HepG2 (cell line): Measurements from ENCODE around the gene UBB. TPM values are rescaled to one million over a fixed set of nuclear protein-coding genes. Genes with fewer than 3 reads are reported as not detected.
A peak's percentile ranks its signal among the peaks of the same experiment; 100 is the strongest.

ENCODE experiments used
- ARID4A ChIP-seq: sonication (generic); formaldehyde crosslinking; IDR thresholded peaks from 2 replicates; pipeline ENCODE4 v1.5.0; 2020; ENCODE audit warnings: mild to moderate bottlenecking, missing genetic modification reagents, borderline replicate concordance
- ASH2L ChIP-seq: fragments of 300-600, 200-600 bp; sonication (generic); IDR thresholded peaks from 2 replicates; pipeline ENCODE4 v1.7.0; 2017; ENCODE audit warnings: low read depth, mild to moderate bottlenecking, moderate library complexity, mixed read lengths, low read length; ENCODE audit not compliant: insufficient read length
- ATF6 ChIP-seq: sonication (generic); formaldehyde crosslinking; conservative IDR thresholded peaks from 2 replicates; pipeline ENCODE4 v1.4.0; 2020; ENCODE audit warnings: missing genetic modification reagents
- CREM ChIP-seq, 2 experiments: sonication (generic) in 1 of 2; formaldehyde crosslinking in 1 of 2; IDR thresholded peaks; 2 replicates each; pipeline versions ENCODE4 v1.4.0 to v1.6.1; 2016 to 2020; ENCODE audit warnings: antibody characterized with exemption in 1 of 2, mild to moderate bottlenecking in 1 of 2, missing genetic modification reagents in 1 of 2
- GATAD2A ChIP-seq: IDR thresholded peaks from 2 replicates; pipeline ENCODE4 v1.6.1; 2016
- HOXA5 ChIP-seq: sonication (generic); formaldehyde crosslinking; IDR thresholded peaks from 2 replicates; pipeline ENCODE4 v1.4.0; 2020; ENCODE audit warnings: missing genetic modification reagents
- KMT2A ChIP-seq: sonication (generic); formaldehyde crosslinking; IDR thresholded peaks from 2 replicates; pipeline ENCODE4 v1.4.0; 2020; ENCODE audit warnings: missing genetic modification reagents
- MLLT10 ChIP-seq: sonication (generic); formaldehyde crosslinking; IDR thresholded peaks from 2 replicates; pipeline ENCODE4 v1.4.0; 2020; ENCODE audit warnings: missing genetic modification reagents
- MYC ChIP-seq: sonication (generic); formaldehyde crosslinking; IDR thresholded peaks from 2 replicates; pipeline ENCODE4 v1.9.0; 2021; ENCODE audit warnings: missing genetic modification reagents, borderline replicate concordance
- PAF1 ChIP-seq: IDR thresholded peaks from 2 replicates; pipeline ENCODE4 v1.6.1; 2016; ENCODE audit warnings: missing genetic modification reagents, missing compliant biosample characterization
- POLR2G ChIP-seq: fragments of 200-400 bp; formaldehyde crosslinking; IDR thresholded peaks from 2 replicates; pipeline ENCODE4 v1.6.1; 2018; ENCODE audit warnings: mild to moderate bottlenecking, low read depth, low read length, moderate library complexity
- REL ChIP-seq: sonication (generic); formaldehyde crosslinking; conservative IDR thresholded peaks from 2 replicates; pipeline ENCODE4 v1.8.0; 2022; ENCODE audit warnings: mild to moderate bottlenecking, missing genetic modification reagents, moderate library complexity
- REPIN1 ChIP-seq: sonication (generic); formaldehyde crosslinking; IDR thresholded peaks from 2 replicates; pipeline ENCODE4 v1.8.0; 2022; ENCODE audit warnings: missing genetic modification reagents, low read depth, mild to moderate bottlenecking, borderline replicate concordance
- RFX3 ChIP-seq: IDR thresholded peaks from 2 replicates; pipeline ENCODE4 v1.6.1; 2016; ENCODE audit warnings: missing biosample characterization, missing genetic modification reagents
- SALL1 ChIP-seq: sonication (generic); formaldehyde crosslinking; IDR thresholded peaks from 2 replicates; pipeline ENCODE4 v1.8.0; 2022; ENCODE audit warnings: mild to moderate bottlenecking, missing genetic modification reagents
- SKI ChIP-seq: fragments of 450-650 bp; IDR thresholded peaks from one replicate; pipeline ENCODE4 v1.6.1; 2018; ENCODE audit warnings: mild to moderate bottlenecking; ENCODE audit not compliant: partially characterized antibody
- TCF12 ChIP-seq, 2 experiments: fragments of 450-650 bp in 1 of 2; sonication (generic) in 1 of 2; formaldehyde crosslinking in 1 of 2; IDR thresholded peaks; 2 replicates each; pipeline versions ENCODE4 v1.6.1 to v1.8.0; 2017 to 2022; ENCODE audit warnings: antibody characterized with exemption in 1 of 2, mild to moderate bottlenecking in 1 of 2, missing genetic modification reagents in 1 of 2, moderate library complexity in 1 of 2
- ZBTB26 ChIP-seq: IDR thresholded peaks from 2 replicates; pipeline ENCODE4 v1.6.1; 2016; ENCODE audit warnings: missing compliant biosample characterization, missing genetic modification reagents, borderline replicate concordance
- ZMAT3 ChIP-seq: sonication (generic); formaldehyde crosslinking; conservative IDR thresholded peaks from 2 replicates; pipeline ENCODE4 v1.7.0; 2021; ENCODE audit warnings: missing genetic modification reagents
- ZNF10 ChIP-seq: sonication (generic); formaldehyde crosslinking; IDR thresholded peaks from 2 replicates; pipeline ENCODE4 v1.4.0; 2020; ENCODE audit warnings: mild to moderate bottlenecking, low read depth, missing genetic modification reagents, borderline replicate concordance
- ZNF224 ChIP-seq: sonication (generic); formaldehyde crosslinking; IDR thresholded peaks from 2 replicates; pipeline ENCODE4 v1.5.0; 2020; ENCODE audit warnings: mild to moderate bottlenecking, missing genetic modification reagents
- ZNF292 ChIP-seq: sonication (generic); formaldehyde crosslinking; IDR thresholded peaks from 2 replicates; pipeline ENCODE4 v1.8.1; 2022; ENCODE audit warnings: mild to moderate bottlenecking, low read depth, missing genetic modification reagents, borderline replicate concordance
- ZNF441 ChIP-seq: sonication (generic); formaldehyde crosslinking; IDR thresholded peaks from 2 replicates; pipeline ENCODE4 v1.7.0; 2021; ENCODE audit warnings: missing genetic modification reagents, borderline replicate concordance
- ZNF446 ChIP-seq: sonication (generic); formaldehyde crosslinking; IDR thresholded peaks from 2 replicates; pipeline ENCODE4 v1.5.0; 2020; ENCODE audit warnings: mild to moderate bottlenecking, missing genetic modification reagents
- polyA plus RNA-seq, 8 experiments: library from polyadenylated mRNA; depleted of rRNA in 3 of 8; stranded (reverse) in 7 of 8; unstranded in 1 of 8; fragments of >200 nt; fragmentation: Illumina TruSeq in 4 of 8; extraction: Trizol in 4 of 8; gene quantifications; 2 replicates each; pipeline versions ENCODE4 v1.2.1 to v1.2.3, GENCODE V29; 2011 to 2016; ENCODE audit warnings: low read depth in 4 of 8, missing spikeins in 1 of 8, mixed read lengths in 1 of 8; ENCODE audit not compliant: insufficient read depth in 1 of 8
- total RNA-seq, 5 experiments: library from RNA; depleted of rRNA; stranded (reverse); fragments of >200 nt; fragmentation: Illumina TruSeq; extraction: Trizol; gene quantifications; 2 replicates each; pipeline ENCODE4 v1.2.3, GENCODE V29; 2016; ENCODE audit warnings: low read depth in 1 of 5

The UBB gene
- total and polyA plus RNA-seq, 2 of the 13 experiments (the other 11 are each of a cell fraction or from before 2014, with no cell fraction given), result 1,130 to 2,066 TPM

- TF ChIP-seq ATF6 (no peak), MLLT10 (CRISPR knock-in tag) (no peak), KMT2A (CRISPR knock-in tag) (peak; percentile 91), ARID4A (peak; percentile 62; the same call in 1 of the 2 replicates), REPIN1 (CRISPR knock-in tag) (0 out of 2 replicates have a peak, but pooled peaks have one; percentile 16), SKI (peak; percentile 45), SALL1 (CRISPR knock-in tag) (peak; percentile 46; the same call in 1 of the 2 replicates), TCF12 (IDR thresholded peaks at IDR 0.05) (no peak), TCF12 (CRISPR knock-in tag; IDR thresholded peaks at IDR 0.05) (0 out of 2 replicates have a peak, but pooled peaks have one; percentile 0), ZBTB26 (CRISPR knock-in tag) (no peak), POLR2G (peak; percentile 81; the same call in 1 of the 2 replicates), REL (no peak), RFX3 (CRISPR knock-in tag) (no peak), HOXA5 (CRISPR knock-in tag) (peak; percentile 37; the same call in 1 of the 2 replicates), ZNF224 (CRISPR knock-in tag) (no peak), ZNF10 (CRISPR knock-in tag) (no peak), ZNF292 (peak; percentile 46; the same call in 1 of the 2 replicates), ASH2L (peak; percentile 72), ZNF441 (CRISPR knock-in tag) (peak; percentile 32; the same call in 1 of the 2 replicates), ZNF446 (CRISPR knock-in tag) (no peak), GATAD2A (CRISPR knock-in tag) (peak; percentile 70), ZMAT3 (peak; percentile 85; the same call in 1 of the 2 replicates), CREM (IDR thresholded peaks at IDR 0.05) (peak; percentile 38; the same call in 1 of the 2 replicates), CREM (CRISPR knock-in tag; IDR thresholded peaks at IDR 0.05) (no peak), MYC (CRISPR knock-in tag) (no peak), PAF1 (CRISPR knock-in tag) (0 out of 2 replicates have a peak, but pooled peaks have one; percentile 57)
Observed at GRCh38 chr17:16352303-16352666, 28.6 kb upstream of the UBB start (continued).
